Kidney capillary endothelial cell (primary cell): ENCODE data around the gene STS.

Experiments
- DNase-seq: peaks from one replicate; pipeline ENCODE4 v3.0.0-alpha.2; 2018; ENCODE audit warnings: low spot score

Gene STS

DNA sequence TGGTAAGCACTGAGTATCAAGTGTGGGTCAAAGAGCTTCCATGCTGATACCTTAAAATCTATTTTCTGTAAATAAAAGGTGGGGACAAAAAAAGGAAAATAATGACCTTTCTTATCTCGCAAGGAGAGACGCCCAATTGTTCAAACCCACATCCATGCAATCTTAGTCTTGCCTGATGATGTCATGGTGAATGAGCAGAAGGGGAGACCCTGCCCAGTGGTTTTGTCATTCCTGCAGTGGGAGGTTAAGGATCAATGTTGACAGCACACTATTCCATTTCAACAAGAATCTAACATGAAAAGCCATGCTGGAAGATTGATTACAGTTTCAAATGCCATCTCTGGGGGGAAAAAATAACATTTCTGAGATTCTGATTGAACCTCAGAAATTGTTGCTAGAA, 41.2 kb downstream of the STS start:
- DNase-seq, result no peak

DNA sequence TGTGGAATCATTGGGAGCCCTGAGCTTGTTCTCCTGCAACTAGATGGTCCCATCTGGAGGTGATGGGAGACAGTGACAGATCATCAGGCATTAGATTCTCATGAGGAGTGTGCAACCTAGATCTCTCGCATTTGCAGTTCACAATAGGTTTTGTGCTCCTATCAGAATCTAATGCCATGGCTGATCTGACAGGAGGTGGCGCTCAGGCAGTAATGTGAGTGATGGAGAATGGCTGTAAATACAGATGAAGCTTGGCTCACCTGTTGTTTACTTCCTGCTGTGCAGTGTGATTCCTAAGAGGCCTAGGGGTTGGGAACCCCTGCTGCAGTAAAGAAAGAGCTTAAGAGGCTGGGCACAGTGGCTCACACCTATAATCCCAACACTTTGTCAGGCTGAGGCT, 42.6 kb downstream of the STS start:
- DNase-seq, result no peak

DNA sequence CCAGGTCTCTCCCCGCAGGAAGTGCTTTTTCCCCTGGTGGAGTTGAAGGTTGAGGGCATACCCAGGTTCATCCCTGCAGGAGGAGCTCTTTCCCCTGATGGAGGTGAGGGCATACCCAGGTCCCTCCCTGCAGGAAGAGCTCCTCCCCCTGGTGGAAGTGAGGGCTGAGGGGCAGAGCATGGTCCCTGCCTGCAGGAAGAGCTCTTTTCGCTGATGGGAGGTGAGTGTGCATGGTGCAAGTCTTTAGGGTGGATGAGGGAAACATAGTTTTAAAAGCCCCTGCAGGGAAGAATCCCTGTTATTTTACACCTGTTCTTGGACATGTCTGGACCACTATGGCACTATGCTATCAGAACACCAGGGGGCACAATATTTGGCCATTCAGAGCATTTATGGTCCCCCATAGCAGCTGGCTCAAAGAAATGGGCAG, 44.2 kb downstream of the STS start:
- no peak for DNase-seq

DNA sequence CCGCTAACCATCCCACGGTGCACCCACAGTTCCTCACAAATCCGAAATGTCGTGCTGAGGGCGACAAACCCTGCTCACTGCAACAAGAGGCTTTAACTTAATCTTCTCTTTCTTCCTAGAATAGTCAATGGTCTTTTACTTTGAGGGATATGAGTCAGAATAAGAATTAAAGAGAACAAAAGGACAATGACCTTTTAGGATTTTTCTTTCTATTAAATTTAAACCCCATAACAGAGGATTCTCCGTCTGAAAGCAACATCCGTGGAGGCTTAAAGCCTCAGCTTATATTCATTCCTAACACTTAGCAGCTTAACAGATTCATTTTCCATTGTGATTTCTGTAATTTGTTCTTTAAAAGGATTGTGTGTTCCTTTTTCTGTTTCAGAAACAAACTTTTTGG, 45.4 kb downstream of the STS start:
- no peak for DNase-seq

DNA sequence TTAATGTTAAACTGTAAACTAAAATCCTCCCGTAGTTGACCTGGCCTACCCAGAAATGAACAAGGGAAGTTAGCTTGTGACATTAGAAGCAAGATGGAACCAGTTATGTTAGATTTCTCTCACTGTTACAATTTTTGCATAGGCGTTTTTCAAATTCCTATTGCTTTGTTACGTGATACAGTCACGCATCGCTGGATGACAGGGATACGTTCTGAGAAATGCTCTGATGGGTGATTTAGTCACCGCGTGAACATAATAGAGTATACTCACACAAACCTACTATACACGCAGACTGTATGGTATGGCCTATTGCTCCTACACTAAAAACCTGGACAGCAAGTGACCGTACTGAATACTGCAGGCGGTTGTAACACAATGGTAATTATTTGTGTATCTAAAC, 47.1 kb downstream of the STS start:
- no peak for DNase-seq
